Measurements from ENCODE around the gene SMIM29. TPM values are rescaled to one million over a fixed set of nuclear protein-coding genes. Genes with fewer than 3 reads are reported as not detected.
A peak's percentile ranks its signal among the peaks of the same experiment; 100 is the strongest.
"Not testable (repeated sequence)": the region's sequence is repeated elsewhere in the genome, so short reads cannot be mapped to it uniquely, and the experiment has no call there.

The SMIM29 gene
- total RNA-seq, 1 donor from 2014 or later = 19.0 TPM

GRCh38 chr6:34260576-34261267 lies 11.9 kb upstream of the SMIM29 start:
- Mint-ChIP-seq H3K27ac (ENCODE audit: unreplicated experiment) (no peak overlapping the region), H3K4me1 (ENCODE audit: low read depth) (no peaks in the 10 kb centered on the region), H3K9me3 (ENCODE audit: low read depth) (peaks cover 16% of the 10 kb centered on the region), H3K36me3 (ENCODE audit: low read depth) (peaks cover 14% of the 10 kb centered on the region), H3K4me3 (ENCODE audit: unreplicated experiment) (no peak overlapping the region), H3K27me3 (ENCODE audit: low read depth) (no peaks in the 10 kb centered on the region)
- TF ChIP-seq CTCF (IDR thresholded peaks at IDR 0.05) = no peak
- no peak for DNase-seq (ENCODE audit: low spot score)

GRCh38 chr6:34259529-34260069 lies 10.8 kb upstream of the SMIM29 start:
- no peaks in the 10 kb centered on the region for H3K27me3 Mint-ChIP-seq (ENCODE audit: low read depth)
- H3K27ac Mint-ChIP-seq (ENCODE audit: unreplicated experiment) = no peak overlapping the region
- peaks cover 8% of the 10 kb centered on the region for H3K9me3 Mint-ChIP-seq (ENCODE audit: low read depth)
- TF ChIP-seq CTCF (IDR thresholded peaks at IDR 0.05) = no peak
- no peak for DNase-seq (ENCODE audit: low spot score)
- H3K36me3 Mint-ChIP-seq (ENCODE audit: low read depth) = peaks cover 7% of the 10 kb centered on the region
- H3K4me3 Mint-ChIP-seq (ENCODE audit: unreplicated experiment) = no peak overlapping the region
- no peaks in the 10 kb centered on the region for H3K4me1 Mint-ChIP-seq (ENCODE audit: low read depth)

GRCh38 chr6:34252395-34252794 lies 3.6 kb upstream of the SMIM29 start:
- not testable (repeated sequence) for H3K27ac Mint-ChIP-seq (ENCODE audit: unreplicated experiment); H3K27me3 Mint-ChIP-seq (ENCODE audit: low read depth); DNase-seq (ENCODE audit: low spot score); H3K4me3 Mint-ChIP-seq (ENCODE audit: unreplicated experiment); H3K36me3 Mint-ChIP-seq (ENCODE audit: low read depth); H3K9me3 Mint-ChIP-seq (ENCODE audit: low read depth)
- H3K4me1 Mint-ChIP-seq (ENCODE audit: low read depth) = peaks cover 21% of the 10 kb centered on the region

- no peak for TF ChIP-seq CTCF (IDR thresholded peaks at IDR 0.05)
- Mint-ChIP-seq H3K27ac (ENCODE audit: unreplicated experiment) (peak overlapping the region; percentile 93), H3K27me3 (ENCODE audit: low read depth) (no peaks in the 10 kb centered on the region), H3K9me3 (ENCODE audit: low read depth) (no peaks in the 10 kb centered on the region), H3K4me1 (ENCODE audit: low read depth) (peaks cover 33% of the 10 kb centered on the region), H3K36me3 (ENCODE audit: low read depth) (no peaks in the 10 kb centered on the region), H3K4me3 (ENCODE audit: unreplicated experiment) (peak overlapping the region; percentile 90)
- peak; percentile 28 for DNase-seq (ENCODE audit: low spot score)
Measured at GRCh38 chr6:34249469-34250261, 859 bp upstream of the SMIM29 start.

- Mint-ChIP-seq H3K27me3 (ENCODE audit: low read depth) (no peaks in the 10 kb centered on the region), H3K27ac (ENCODE audit: unreplicated experiment) (peak overlapping the region; percentile 90), H3K36me3 (ENCODE audit: low read depth) (no peaks in the 10 kb centered on the region), H3K9me3 (ENCODE audit: low read depth) (no peaks in the 10 kb centered on the region), H3K4me1 (ENCODE audit: low read depth) (peaks cover 46% of the 10 kb centered on the region), H3K4me3 (ENCODE audit: unreplicated experiment) (peak overlapping the region; percentile 90)
- DNase-seq (ENCODE audit: low spot score) = no peak
- TF ChIP-seq CTCF (IDR thresholded peaks at IDR 0.05) = no peak
Measured at GRCh38 chr6:34248198-34248726, 544 bp downstream of the SMIM29 start.
